CD4-positive, CD25-positive, alpha-beta regulatory T cell (primary cell): ENCODE data around the gene HRG. TPM values are rescaled to one million over a fixed set of nuclear protein-coding genes. Genes with fewer than 3 reads are reported as not detected.

Source experiments
- ATAC-seq, 2 donors: fragments of 150-1000 bp; cut with Tn5 transposase; one replicate each; pipeline ENCODE4 v1.10.0; 2021; ENCODE audit warnings: low read depth in 2 of 2, moderate number of reproducible peaks in 2 of 2, moderate library complexity in 1 of 2
- DNase-seq, 3 donors: peaks; one replicate each; pipeline versions ENCODE4 v3.0.0 to v3.0.0-alpha.2; 2012 to 2022; ENCODE audit warnings: mixed read lengths in 1 of 3
- H3K27ac ChIP-seq: one replicate; pipeline ENCODE4 v1.7.0; 2013; ENCODE audit warnings: mild to moderate bottlenecking, low read length; ENCODE audit not compliant: insufficient read depth, poor library complexity, severe bottlenecking
- H3K27me3 ChIP-seq: one replicate; pipeline ENCODE4 v1.7.0; 2013; ENCODE audit warnings: low read length; ENCODE audit not compliant: control insufficient read depth, insufficient read depth
- H3K36me3 ChIP-seq: one replicate; pipeline ENCODE4 v1.7.0; 2013; ENCODE audit warnings: mild to moderate bottlenecking, low read length, moderate library complexity; ENCODE audit not compliant: control insufficient read depth, insufficient read depth
- H3K4me1 ChIP-seq: 2 replicates; pipeline ENCODE4 v1.7.0; 2013; ENCODE audit warnings: mild to moderate bottlenecking, low read length; ENCODE audit not compliant: insufficient read depth, control insufficient read depth, poor library complexity, severe bottlenecking
- H3K4me3 ChIP-seq: one replicate; pipeline ENCODE4 v1.7.0; 2013; ENCODE audit warnings: low read depth, mild to moderate bottlenecking, low read length, moderate library complexity
- H3K9me3 ChIP-seq, 2 experiments: 1 replicate in 1 of 2; 2 replicates in 1 of 2; pipeline ENCODE4 v1.7.0; 2013; ENCODE audit warnings: low read length in 2 of 2, mild to moderate bottlenecking in 1 of 2, moderate library complexity in 1 of 2; ENCODE audit not compliant: control insufficient read depth in 2 of 2
- H3K27ac Mint-ChIP-seq, 3 donors: one replicate each; pipeline ENCODE4 v1.8.0; 2020 to 2022; ENCODE audit warnings: mild to moderate bottlenecking in 3 of 3, mixed read lengths in 3 of 3, moderate library complexity in 2 of 3
- H3K27me3 Mint-ChIP-seq: one replicate; pipeline ENCODE4 v1.8.0; 2022; ENCODE audit warnings: mild to moderate bottlenecking, mixed read lengths
- H3K36me3 Mint-ChIP-seq: one replicate; pipeline ENCODE4 v1.8.0; 2020; ENCODE audit warnings: mixed read lengths
- H3K4me1 Mint-ChIP-seq, 4 donors: one replicate each; pipeline ENCODE4 v1.8.0; 2020 to 2022; ENCODE audit warnings: mixed read lengths in 4 of 4, mild to moderate bottlenecking in 1 of 4
- H3K4me3 Mint-ChIP-seq, 4 donors: one replicate each; pipeline ENCODE4 v1.8.0; 2020 to 2022; ENCODE audit warnings: mild to moderate bottlenecking in 4 of 4, mixed read lengths in 4 of 4, moderate library complexity in 3 of 4
- H3K9me3 Mint-ChIP-seq, 7 donors: one replicate each; pipeline ENCODE4 v1.8.0; 2020 to 2022; ENCODE audit warnings: mixed read lengths in 7 of 7, mild to moderate bottlenecking in 3 of 7, moderate library complexity in 2 of 7
- polyA plus RNA-seq, 4 donors: library from polyadenylated mRNA; unstranded; fragments of 300-500 nt; fragmentation: Illumina TruSeq; gene quantifications; one replicate each; pipeline ENCODE4 v1.2.3, GENCODE V29; 2021
- total RNA-seq: library from RNA; stranded (reverse); gene quantifications from one replicate; pipeline ENCODE4 v1.2.3, GENCODE V29; 2022

HRG gene
- total and polyA plus RNA-seq, 5 donors from 2014 or later = not detected

GRCh38 chr3:186621894-186622650 lies 43.7 kb upstream of the HRG start:
- Mint-ChIP-seq H3K36me3 (no peaks in the 10 kb centered on the region), H3K4me1 (peaks cover 0 to 4% (median 3%) of the 10 kb centered on the region in 4 donors), H3K27me3 (peaks cover 12% of the 10 kb centered on the region), H3K27ac (no peak overlapping the region), H3K4me3 (no peak overlapping the region), H3K9me3 (no peaks in the 10 kb centered on the region)
- Histone ChIP-seq H3K27ac (no peak overlapping the region), H3K36me3 (no peaks in the 10 kb centered on the region), H3K9me3 (no peaks in the 10 kb centered on the region), H3K4me1 (peaks cover 4% of the 10 kb centered on the region), H3K27me3 (peaks cover 21% of the 10 kb centered on the region), H3K4me3 (no peak overlapping the region)
- DNase-seq (no peak), ATAC-seq (no peak)

GRCh38 chr3:186622651-186623310 lies 43.0 kb upstream of the HRG start:
- no peak overlapping the region for H3K4me3 ChIP-seq
- ATAC-seq (no peak), DNase-seq (no peak)
- Mint-ChIP-seq H3K27me3 (peaks cover 9% of the 10 kb centered on the region), H3K4me1 (no peaks in the 10 kb centered on the region), H3K9me3 (no peaks in the 10 kb centered on the region), H3K36me3 (no peaks in the 10 kb centered on the region), H3K4me3 (no peak overlapping the region), H3K27ac (peak overlapping the region in 1 of 3 donors; percentile 38)
- no peaks in the 10 kb centered on the region for H3K36me3 ChIP-seq
- H3K4me1 ChIP-seq = no peaks in the 10 kb centered on the region
- H3K27me3 ChIP-seq = peaks cover 17% of the 10 kb centered on the region
- no peak overlapping the region for H3K27ac ChIP-seq
- no peaks in the 10 kb centered on the region for H3K9me3 ChIP-seq

- no peaks in the 10 kb centered on the region for H3K36me3 Mint-ChIP-seq
- no peak overlapping the region for H3K4me3 Mint-ChIP-seq
- peaks cover 0 to 1% (median 0%) of the 10 kb centered on the region in 7 donors for H3K9me3 Mint-ChIP-seq
- peaks cover 4% of the 10 kb centered on the region for H3K27me3 Mint-ChIP-seq
- no peaks in the 10 kb centered on the region for H3K36me3 ChIP-seq
- no peak for ATAC-seq
- no peaks in the 10 kb centered on the region for H3K4me1 Mint-ChIP-seq
- DNase-seq = no peak
- no peaks in the 10 kb centered on the region for H3K9me3 ChIP-seq
- H3K4me1 ChIP-seq = no peaks in the 10 kb centered on the region
- H3K4me3 ChIP-seq = no peak overlapping the region
- H3K27me3 ChIP-seq = peaks cover 11% of the 10 kb centered on the region
- no peak overlapping the region for H3K27ac ChIP-seq
- no peak overlapping the region for H3K27ac Mint-ChIP-seq
Measured at GRCh38 chr3:186624598-186624997, 41.2 kb upstream of the HRG start.

- Mint-ChIP-seq H3K4me1 (no peaks in the 10 kb centered on the region), H3K9me3 (peaks cover 0 to 1% (median 0%) of the 10 kb centered on the region in 7 donors), H3K4me3 (no peak overlapping the region), H3K36me3 (no peaks in the 10 kb centered on the region), H3K27me3 (peaks cover 6% of the 10 kb centered on the region), H3K27ac (no peak overlapping the region)
- H3K9me3 ChIP-seq = no peaks in the 10 kb centered on the region
- no peak for DNase-seq
- no peak for ATAC-seq
- H3K27me3 ChIP-seq = peaks cover 12% of the 10 kb centered on the region
- no peaks in the 10 kb centered on the region for H3K4me1 ChIP-seq
- H3K27ac ChIP-seq = no peak overlapping the region
- no peaks in the 10 kb centered on the region for H3K36me3 ChIP-seq
- no peak overlapping the region for H3K4me3 ChIP-seq
Measured at GRCh38 chr3:186625600-186626042, 40.2 kb upstream of the HRG start.

GRCh38 chr3:186626254-186626847 lies 39.5 kb upstream of the HRG start:
- Mint-ChIP-seq H3K27me3 (peaks cover 6% of the 10 kb centered on the region), H3K27ac (no peak overlapping the region), H3K36me3 (no peaks in the 10 kb centered on the region), H3K9me3 (peaks cover 0 to 2% (median 0%) of the 10 kb centered on the region in 7 donors), H3K4me1 (no peaks in the 10 kb centered on the region), H3K4me3 (no peak overlapping the region)
- no peak for ATAC-seq
- no peaks in the 10 kb centered on the region for H3K36me3 ChIP-seq
- H3K4me1 ChIP-seq = no peaks in the 10 kb centered on the region
- DNase-seq = no peak
- H3K27me3 ChIP-seq = peaks cover 18% of the 10 kb centered on the region
- no peak overlapping the region for H3K27ac ChIP-seq
- no peaks in the 10 kb centered on the region for H3K9me3 ChIP-seq
- H3K4me3 ChIP-seq = no peak overlapping the region

- H3K4me1 ChIP-seq = no peaks in the 10 kb centered on the region
- no peaks in the 10 kb centered on the region for H3K36me3 Mint-ChIP-seq
- no peak for DNase-seq
- H3K4me3 ChIP-seq = no peak overlapping the region
- no peaks in the 10 kb centered on the region for H3K36me3 ChIP-seq
- H3K9me3 Mint-ChIP-seq = peaks cover 0 to 2% (median 0%) of the 10 kb centered on the region in 7 donors
- H3K27ac Mint-ChIP-seq = no peak overlapping the region
- H3K27ac ChIP-seq = no peak overlapping the region
- H3K9me3 ChIP-seq = no peaks in the 10 kb centered on the region
- H3K27me3 Mint-ChIP-seq = peaks cover 10% of the 10 kb centered on the region
- no peak for ATAC-seq
- no peaks in the 10 kb centered on the region for H3K4me1 Mint-ChIP-seq
- no peak overlapping the region for H3K4me3 Mint-ChIP-seq
- peaks cover 14% of the 10 kb centered on the region for H3K27me3 ChIP-seq
Measured at GRCh38 chr3:186627852-186628414, 37.9 kb upstream of the HRG start.

GRCh38 chr3:186628756-186629155 lies 37.1 kb upstream of the HRG start:
- H3K36me3 Mint-ChIP-seq = no peaks in the 10 kb centered on the region
- H3K4me1 Mint-ChIP-seq = no peaks in the 10 kb centered on the region
- peaks cover 0 to 2% (median 0%) of the 10 kb centered on the region in 7 donors for H3K9me3 Mint-ChIP-seq
- peaks cover 10% of the 10 kb centered on the region for H3K27me3 Mint-ChIP-seq
- H3K36me3 ChIP-seq = no peaks in the 10 kb centered on the region
- no peak overlapping the region for H3K27ac ChIP-seq
- no peak for DNase-seq
- H3K9me3 ChIP-seq = no peaks in the 10 kb centered on the region
- ATAC-seq = no peak
- H3K27ac Mint-ChIP-seq = no peak overlapping the region
- H3K4me3 ChIP-seq = no peak overlapping the region
- H3K4me3 Mint-ChIP-seq = no peak overlapping the region
- peaks cover 14% of the 10 kb centered on the region for H3K27me3 ChIP-seq
- H3K4me1 ChIP-seq = no peaks in the 10 kb centered on the region
